Measurements from ENCODE around the gene PODXL2.
A peak's percentile ranks its signal among the peaks of the same experiment; 100 is the strongest.

Gene PODXL2

GRCh38 chr3:127660621-127661251 lies 31.8 kb downstream of the PODXL2 start:
- DNase-seq = no peak

- no peak for DNase-seq
Observed at GRCh38 chr3:127661600-127661999, 32.6 kb downstream of the PODXL2 start.

- DNase-seq = no peak
Observed at GRCh38 chr3:127662001-127662469, 33.0 kb downstream of the PODXL2 start.

- DNase-seq = no peak
Observed at GRCh38 chr3:127663151-127663550, 34.2 kb downstream of the PODXL2 start.

GRCh38 chr3:127665165-127665564 lies 36.2 kb downstream of the PODXL2 start:
- no peak for DNase-seq

- no peak for DNase-seq
Observed at GRCh38 chr3:127665586-127665985, 36.6 kb downstream of the PODXL2 start.

- DNase-seq = no peak
Observed at GRCh38 chr3:127666676-127667075, 37.7 kb downstream of the PODXL2 start.

- DNase-seq = no peak
Observed at GRCh38 chr3:127667119-127667681, 38.2 kb downstream of the PODXL2 start.

- no peak for DNase-seq
Observed at GRCh38 chr3:127668906-127669305, 39.9 kb downstream of the PODXL2 start.

- DNase-seq = no peak
Observed at GRCh38 chr3:127669541-127670228, 40.7 kb downstream of the PODXL2 start.

GRCh38 chr3:127670229-127670559 lies 41.2 kb downstream of the PODXL2 start:
- no peak for DNase-seq

GRCh38 chr3:127670761-127671522 lies 42.0 kb downstream of the PODXL2 start:
- DNase-seq = no peak

- peak; percentile 62 for DNase-seq
Observed at GRCh38 chr3:127671523-127672428, 42.8 kb downstream of the PODXL2 start.

- peak; percentile 88 for DNase-seq
Observed at GRCh38 chr3:127672429-127673190, 43.6 kb downstream of the PODXL2 start, which contains the start of gene ABTB1. Gene ABTB1, plus strand, starts transcription at chr3:127672952. Its CDS starts 74 bp downstream, at chr3:127673026.

GRCh38 chr3:127673191-127674100 lies 44.5 kb downstream of the PODXL2 start:
- peak; percentile 42 for DNase-seq

- no peak for DNase-seq
Observed at GRCh38 chr3:127674101-127674721, 45.2 kb downstream of the PODXL2 start.

GRCh38 chr3:127674790-127675189 lies 45.8 kb downstream of the PODXL2 start:
- DNase-seq = no peak

- DNase-seq = no peak
Observed at GRCh38 chr3:127675651-127676391, 46.8 kb downstream of the PODXL2 start.

- no peak for DNase-seq
Observed at GRCh38 chr3:127676456-127676855, 47.5 kb downstream of the PODXL2 start.

Data from eye (tissue), 1 donor.